ENCODE results near the gene RAD51D.

Gene RAD51D

GRCh38 chr17:35051579-35052240 lies 68.0 kb downstream of the RAD51D start:
- H3K18ac ChIP-seq (ENCODE audit: low read length) = no peak overlapping the region
- no peaks in the 10 kb centered on the region for H3K79me2 ChIP-seq (ENCODE audit: control insufficient read depth, insufficient read depth, low read length)
- H3K4me3 ChIP-seq (ENCODE audit: low read length) = no peak overlapping the region
- H4K8ac ChIP-seq (ENCODE audit: low read depth, low read length) = no peak overlapping the region
- H2BK5ac ChIP-seq (ENCODE audit: low read length) = no peak overlapping the region
- no peak overlapping the region for H3K27ac ChIP-seq (ENCODE audit: low read depth, low read length)
- no peak overlapping the region for H3K56ac ChIP-seq (ENCODE audit: low read length)
- no peak for DNase-seq
- no peak overlapping the region for H3K9ac ChIP-seq (ENCODE audit: low read length)
- H3K79me1 ChIP-seq (ENCODE audit: low read length) = no peaks in the 10 kb centered on the region
- no peak overlapping the region for H3K4ac ChIP-seq (ENCODE audit: low read depth, low read length)
- H3K23ac ChIP-seq (ENCODE audit: low read length) = no peak overlapping the region
- peak overlapping the region; percentile 85 for H2BK15ac ChIP-seq (replicated peaks; ENCODE audit: low read depth)
- no peak overlapping the region for H2AK5ac ChIP-seq (ENCODE audit: low read length)
- no peaks in the 10 kb centered on the region for H3K36me3 ChIP-seq (ENCODE audit: control insufficient read depth, insufficient read depth, low read length)
- no peaks in the 10 kb centered on the region for H3K27me3 ChIP-seq (ENCODE audit: insufficient read depth, low read length, poor library complexity)
- H3K4me2 ChIP-seq (ENCODE audit: low read length) = no peak overlapping the region
- H2BK120ac ChIP-seq (ENCODE audit: low read depth, low read length) = no peak overlapping the region
- WGBS (ENCODE audit: extremely low coverage, insufficient coverage, low lambda C conversion rate) = no CpG with 5 or more reads among the region's 6 CpGs
- H3K4me1 ChIP-seq (ENCODE audit: control insufficient read depth, low read depth, low read length) = peaks cover 10% of the 10 kb centered on the region
- no peak overlapping the region for H4K5ac ChIP-seq (ENCODE audit: low read length)

DNA sequence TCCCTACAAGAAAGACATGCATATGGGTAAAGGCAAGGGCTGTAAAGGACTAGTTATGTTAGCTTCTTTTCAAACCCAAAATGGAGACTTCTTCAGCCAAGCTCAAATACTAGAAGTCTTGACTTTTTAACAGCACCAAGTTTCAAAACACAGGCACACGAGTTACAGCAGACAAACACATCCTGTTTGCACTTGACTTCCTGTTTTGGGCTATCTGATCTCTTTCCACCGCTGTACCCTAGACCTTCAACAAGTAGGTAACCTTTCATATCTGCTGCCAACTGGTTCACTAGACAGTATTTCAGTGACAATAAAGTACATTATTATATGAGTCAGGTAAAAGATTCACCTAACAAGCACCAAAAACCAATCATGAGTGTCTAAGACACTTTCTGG lies 68.5 kb downstream of the RAD51D start:
- Histone ChIP-seq H3K4me2 (ENCODE audit: low read length) (no peak overlapping the region), H2BK120ac (ENCODE audit: low read depth, low read length) (no peak overlapping the region), H3K9ac (ENCODE audit: low read length) (no peak overlapping the region), H3K79me2 (ENCODE audit: control insufficient read depth, insufficient read depth, low read length) (no peaks in the 10 kb centered on the region), H3K56ac (ENCODE audit: low read length) (no peak overlapping the region), H3K4ac (ENCODE audit: low read depth, low read length) (no peak overlapping the region), H4K8ac (ENCODE audit: low read depth, low read length) (no peak overlapping the region), H3K4me3 (ENCODE audit: low read length) (no peak overlapping the region), H3K18ac (ENCODE audit: low read length) (peak overlapping the region; percentile 25), H2AK5ac (ENCODE audit: low read length) (no peak overlapping the region), H3K36me3 (ENCODE audit: control insufficient read depth, insufficient read depth, low read length) (no peaks in the 10 kb centered on the region), H2BK15ac (replicated peaks; ENCODE audit: low read depth) (no peak overlapping the region), H2BK5ac (ENCODE audit: low read length) (no peak overlapping the region), H3K4me1 (ENCODE audit: control insufficient read depth, low read depth, low read length) (peaks cover 10% of the 10 kb centered on the region), H3K27me3 (ENCODE audit: insufficient read depth, low read length, poor library complexity) (no peaks in the 10 kb centered on the region), H3K79me1 (ENCODE audit: low read length) (no peaks in the 10 kb centered on the region), H3K23ac (ENCODE audit: low read length) (no peak overlapping the region), H4K5ac (ENCODE audit: low read length) (no peak overlapping the region), H3K27ac (ENCODE audit: low read depth, low read length) (no peak overlapping the region)
- no peak for DNase-seq
- WGBS (ENCODE audit: extremely low coverage, insufficient coverage, low lambda C conversion rate) = no CpG with 5 or more reads among the region's 2 CpGs

- WGBS (ENCODE audit: extremely low coverage, insufficient coverage, low lambda C conversion rate) = no CpG with 5 or more reads among the region's 2 CpGs
- Histone ChIP-seq H4K5ac (ENCODE audit: low read length) (no peak overlapping the region), H3K9ac (ENCODE audit: low read length) (no peak overlapping the region), H2BK120ac (ENCODE audit: low read depth, low read length) (no peak overlapping the region), H3K27ac (ENCODE audit: low read depth, low read length) (no peak overlapping the region), H3K18ac (ENCODE audit: low read length) (no peak overlapping the region), H3K4me1 (ENCODE audit: control insufficient read depth, low read depth, low read length) (peaks cover 7% of the 10 kb centered on the region), H3K36me3 (ENCODE audit: control insufficient read depth, insufficient read depth, low read length) (no peaks in the 10 kb centered on the region), H2BK5ac (ENCODE audit: low read length) (no peak overlapping the region), H4K8ac (ENCODE audit: low read depth, low read length) (no peak overlapping the region), H2BK15ac (replicated peaks; ENCODE audit: low read depth) (no peak overlapping the region), H3K27me3 (ENCODE audit: insufficient read depth, low read length, poor library complexity) (no peaks in the 10 kb centered on the region), H2AK5ac (ENCODE audit: low read length) (no peak overlapping the region), H3K4me2 (ENCODE audit: low read length) (no peak overlapping the region), H3K56ac (ENCODE audit: low read length) (no peak overlapping the region), H3K23ac (ENCODE audit: low read length) (no peak overlapping the region), H3K79me1 (ENCODE audit: low read length) (no peaks in the 10 kb centered on the region), H3K4ac (ENCODE audit: low read depth, low read length) (no peak overlapping the region), H3K79me2 (ENCODE audit: control insufficient read depth, insufficient read depth, low read length) (no peaks in the 10 kb centered on the region), H3K4me3 (ENCODE audit: low read length) (no peak overlapping the region)
- no peak for DNase-seq
Measured at GRCh38 chr17:35050170-35050569, 69.5 kb downstream of the RAD51D start.

DNA sequence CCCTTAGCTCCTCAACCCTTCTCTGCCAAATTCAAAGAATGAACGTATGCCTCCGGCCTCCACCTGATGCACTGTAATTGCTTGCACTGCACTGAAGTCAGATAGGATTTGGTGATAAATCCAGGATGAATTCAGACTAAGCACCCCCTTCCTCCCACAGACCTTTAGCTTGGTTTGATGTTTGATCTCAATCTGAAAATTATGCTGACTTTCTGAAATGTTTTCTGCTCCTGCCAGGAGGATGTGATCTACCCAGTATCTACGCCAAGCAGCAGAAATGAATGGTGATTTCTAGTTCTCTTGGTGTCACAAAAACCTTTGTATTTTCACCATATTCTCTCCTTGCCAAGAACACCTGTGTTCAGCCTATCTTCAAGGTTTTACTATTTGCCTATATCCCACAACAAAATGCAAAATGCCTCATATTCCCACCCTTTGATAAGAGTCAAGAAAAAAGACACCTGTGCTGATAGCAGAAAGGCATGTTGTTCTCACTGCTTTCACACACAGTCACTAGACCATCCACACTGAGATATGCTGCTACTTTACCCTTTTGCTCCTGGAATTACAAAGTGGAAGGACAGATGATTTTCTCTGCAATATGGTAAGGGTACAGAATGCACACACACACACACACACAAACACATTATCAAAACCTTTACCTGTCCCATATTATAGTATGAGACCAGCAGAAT lies 70.8 kb downstream of the RAD51D start:
- no peak for DNase-seq
- Histone ChIP-seq H3K4me3 (ENCODE audit: low read length) (no peak overlapping the region), H3K56ac (ENCODE audit: low read length) (no peak overlapping the region), H3K4ac (ENCODE audit: low read depth, low read length) (no peak overlapping the region), H2BK5ac (ENCODE audit: low read length) (no peak overlapping the region), H2BK120ac (ENCODE audit: low read depth, low read length) (no peak overlapping the region), H3K27ac (ENCODE audit: low read depth, low read length) (no peak overlapping the region), H3K9ac (ENCODE audit: low read length) (no peak overlapping the region), H3K27me3 (ENCODE audit: insufficient read depth, low read length, poor library complexity) (no peaks in the 10 kb centered on the region), H3K4me2 (ENCODE audit: low read length) (no peak overlapping the region), H4K5ac (ENCODE audit: low read length) (no peak overlapping the region), H3K36me3 (ENCODE audit: control insufficient read depth, insufficient read depth, low read length) (no peaks in the 10 kb centered on the region), H3K23ac (ENCODE audit: low read length) (no peak overlapping the region), H3K79me2 (ENCODE audit: control insufficient read depth, insufficient read depth, low read length) (no peaks in the 10 kb centered on the region), H4K8ac (ENCODE audit: low read depth, low read length) (no peak overlapping the region), H3K18ac (ENCODE audit: low read length) (peak overlapping the region; percentile 5), H2BK15ac (replicated peaks; ENCODE audit: low read depth) (no peak overlapping the region), H2AK5ac (ENCODE audit: low read length) (no peak overlapping the region), H3K79me1 (ENCODE audit: low read length) (no peaks in the 10 kb centered on the region), H3K4me1 (ENCODE audit: control insufficient read depth, low read depth, low read length) (peaks cover 7% of the 10 kb centered on the region)
- WGBS (ENCODE audit: extremely low coverage, insufficient coverage, low lambda C conversion rate) = no CpG with 5 or more reads among the region's 3 CpGs

- no peak overlapping the region for H2AK5ac ChIP-seq (ENCODE audit: low read length)
- no peaks in the 10 kb centered on the region for H3K79me2 ChIP-seq (ENCODE audit: control insufficient read depth, insufficient read depth, low read length)
- no peak overlapping the region for H2BK5ac ChIP-seq (ENCODE audit: low read length)
- H4K5ac ChIP-seq (ENCODE audit: low read length) = no peak overlapping the region
- H3K27ac ChIP-seq (ENCODE audit: low read depth, low read length) = no peak overlapping the region
- no peaks in the 10 kb centered on the region for H3K79me1 ChIP-seq (ENCODE audit: low read length)
- H3K4me2 ChIP-seq (ENCODE audit: low read length) = no peak overlapping the region
- no peak overlapping the region for H2BK15ac ChIP-seq (replicated peaks; ENCODE audit: low read depth)
- no peak overlapping the region for H3K9ac ChIP-seq (ENCODE audit: low read length)
- no peaks in the 10 kb centered on the region for H3K36me3 ChIP-seq (ENCODE audit: control insufficient read depth, insufficient read depth, low read length)
- H3K4me3 ChIP-seq (ENCODE audit: low read length) = no peak overlapping the region
- WGBS (ENCODE audit: extremely low coverage, insufficient coverage, low lambda C conversion rate) = no CpG with 5 or more reads among the region's 5 CpGs
- no peak overlapping the region for H3K23ac ChIP-seq (ENCODE audit: low read length)
- no peak overlapping the region for H3K4ac ChIP-seq (ENCODE audit: low read depth, low read length)
- peaks cover 1% of the 10 kb centered on the region for H3K4me1 ChIP-seq (ENCODE audit: control insufficient read depth, low read depth, low read length)
- H3K18ac ChIP-seq (ENCODE audit: low read length) = no peak overlapping the region
- no peaks in the 10 kb centered on the region for H3K27me3 ChIP-seq (ENCODE audit: insufficient read depth, low read length, poor library complexity)
- no peak overlapping the region for H3K56ac ChIP-seq (ENCODE audit: low read length)
- H4K8ac ChIP-seq (ENCODE audit: low read depth, low read length) = no peak overlapping the region
- no peak for DNase-seq
- H2BK120ac ChIP-seq (ENCODE audit: low read depth, low read length) = no peak overlapping the region
Measured at GRCh38 chr17:35046740-35047283, 72.8 kb downstream of the RAD51D start.
